Uterus (tissue), 2 donors: ENCODE data around the gene SF3B6.
A peak's percentile ranks its signal among the peaks of the same experiment; 100 is the strongest.

Experiments
- POLR2A ChIP-seq, 2 donors: fragments of 450-650 bp; IDR thresholded peaks; one replicate each; pipeline ENCODE4 v1.6.1; 2016; ENCODE audit warnings: antibody characterized with exemption in 2 of 2, mild to moderate bottlenecking in 1 of 2, moderate library complexity in 1 of 2
- TF ChIP-seq, protein P1 (sequence below), 4 experiments: fragments of 200-600 bp in 2 of 4; fragments of 450-650 bp in 2 of 4; sonication (generic) in 2 of 4; IDR thresholded peaks; one replicate each; pipeline ENCODE4 v1.5.1; 2016 to 2019; ENCODE audit warnings: antibody characterized with exemption in 4 of 4, mild to moderate bottlenecking in 2 of 4, moderate library complexity in 1 of 4

DNA sequence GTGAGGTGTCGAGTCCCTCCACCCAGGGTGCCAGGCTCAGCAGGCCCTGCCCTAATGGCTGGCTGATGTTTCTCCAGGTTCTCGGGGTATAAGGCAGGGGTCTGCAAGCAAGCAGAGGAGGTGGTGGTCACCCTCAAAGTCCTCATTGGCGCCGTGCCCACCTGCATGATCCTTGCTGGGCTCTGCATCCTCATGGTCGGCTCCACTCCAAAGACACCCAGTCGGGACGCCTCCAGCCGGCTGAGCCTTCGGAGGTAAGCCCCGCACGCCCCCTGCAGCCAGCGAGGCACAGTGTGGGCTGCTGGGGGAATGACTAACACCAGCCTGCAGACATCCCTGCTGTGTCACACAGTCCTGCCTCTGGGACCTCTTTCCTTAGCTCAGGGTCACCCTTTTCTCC is 52.1 kb downstream of the SF3B6 start:
- TF ChIP-seq, protein P1, sequence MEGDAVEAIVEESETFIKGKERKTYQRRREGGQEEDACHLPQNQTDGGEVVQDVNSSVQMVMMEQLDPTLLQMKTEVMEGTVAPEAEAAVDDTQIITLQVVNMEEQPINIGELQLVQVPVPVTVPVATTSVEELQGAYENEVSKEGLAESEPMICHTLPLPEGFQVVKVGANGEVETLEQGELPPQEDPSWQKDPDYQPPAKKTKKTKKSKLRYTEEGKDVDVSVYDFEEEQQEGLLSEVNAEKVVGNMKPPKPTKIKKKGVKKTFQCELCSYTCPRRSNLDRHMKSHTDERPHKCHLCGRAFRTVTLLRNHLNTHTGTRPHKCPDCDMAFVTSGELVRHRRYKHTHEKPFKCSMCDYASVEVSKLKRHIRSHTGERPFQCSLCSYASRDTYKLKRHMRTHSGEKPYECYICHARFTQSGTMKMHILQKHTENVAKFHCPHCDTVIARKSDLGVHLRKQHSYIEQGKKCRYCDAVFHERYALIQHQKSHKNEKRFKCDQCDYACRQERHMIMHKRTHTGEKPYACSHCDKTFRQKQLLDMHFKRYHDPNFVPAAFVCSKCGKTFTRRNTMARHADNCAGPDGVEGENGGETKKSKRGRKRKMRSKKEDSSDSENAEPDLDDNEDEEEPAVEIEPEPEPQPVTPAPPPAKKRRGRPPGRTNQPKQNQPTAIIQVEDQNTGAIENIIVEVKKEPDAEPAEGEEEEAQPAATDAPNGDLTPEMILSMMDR (IDR thresholded peaks at IDR 0.05), result peak in 1 of 4 experiments; percentile 10
- no peak for TF ChIP-seq POLR2A (IDR thresholded peaks at IDR 0.05)
